ENCODE measurements around the gene OCA2. TPM values are rescaled to one million over a fixed set of nuclear protein-coding genes. Genes with fewer than 3 reads are reported as not detected.

OCA2 gene
- total and polyA plus RNA-seq, 2 of the 8 experiments (the other 6 are each of a cell fraction or from before 2014, with no cell fraction given) = 0.20 TPM

GRCh38 chr15:27933562-27933961 lies 165.6 kb downstream of the OCA2 start (continued):
- TF ChIP-seq SP1 (IDR thresholded peaks at IDR 0.05; ENCODE audit: low read depth, low read length) (no peak), CTCF (IDR thresholded peaks at IDR 0.05; ENCODE audit: control extremely low read depth in 1 of 3, insufficient read depth in 1 of 3, low read depth in 1 of 3, low read length in 3 of 3) (no peak)

Data from H1 (cell line).